ENCODE data around the gene ACTR5.
A peak's percentile ranks its signal among the peaks of the same experiment; 100 is the strongest.
"Not testable (repeated sequence)": the region's sequence is repeated elsewhere in the genome, so short reads cannot be mapped to it uniquely, and the experiment has no call there.

The ACTR5 gene

DNA sequence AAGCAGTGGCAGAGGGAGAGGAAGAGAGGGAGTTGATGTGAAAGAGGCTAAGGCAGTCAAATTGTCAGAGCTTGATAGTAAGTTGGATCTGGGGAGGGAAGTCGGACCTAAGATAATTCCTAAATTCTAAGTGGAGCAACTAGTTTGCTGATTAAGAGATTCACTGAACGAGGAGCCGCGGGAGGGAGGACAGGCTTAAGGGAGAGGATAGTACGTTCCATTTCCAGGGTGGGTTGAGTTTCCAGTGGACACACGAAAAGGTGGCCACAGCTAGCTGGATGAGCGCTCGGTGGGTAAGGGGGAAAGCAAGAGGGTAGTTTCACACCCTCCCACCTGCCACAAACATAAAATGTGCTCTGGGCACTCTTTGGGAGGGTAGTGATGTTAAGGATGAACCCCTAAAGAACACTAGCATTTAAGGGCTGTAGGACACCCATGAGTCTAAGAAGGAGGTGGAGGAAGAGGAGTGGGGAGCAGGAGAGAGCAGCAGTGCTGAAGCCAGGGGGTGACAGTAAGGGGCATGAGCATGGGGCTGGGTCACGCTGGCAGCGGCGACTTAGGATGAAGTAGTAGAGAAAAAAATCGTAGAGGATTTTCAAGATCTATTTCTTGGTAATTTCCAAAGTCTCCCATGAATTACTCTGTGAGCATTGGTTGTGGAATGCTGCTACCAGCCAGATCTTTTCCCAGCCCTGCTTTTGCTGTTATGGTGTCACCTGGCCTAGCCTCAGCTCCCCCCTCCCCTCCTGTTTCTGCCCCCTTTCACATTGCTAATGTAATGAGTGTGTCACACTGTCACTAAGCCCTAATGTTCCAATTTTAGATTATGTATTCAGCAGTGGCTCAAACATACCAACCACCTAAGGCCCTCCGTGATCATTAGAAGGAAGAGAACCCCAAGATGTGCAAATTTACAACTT is 21.4 kb downstream of the ACTR5 start:
- no peak for DNase-seq

DNA sequence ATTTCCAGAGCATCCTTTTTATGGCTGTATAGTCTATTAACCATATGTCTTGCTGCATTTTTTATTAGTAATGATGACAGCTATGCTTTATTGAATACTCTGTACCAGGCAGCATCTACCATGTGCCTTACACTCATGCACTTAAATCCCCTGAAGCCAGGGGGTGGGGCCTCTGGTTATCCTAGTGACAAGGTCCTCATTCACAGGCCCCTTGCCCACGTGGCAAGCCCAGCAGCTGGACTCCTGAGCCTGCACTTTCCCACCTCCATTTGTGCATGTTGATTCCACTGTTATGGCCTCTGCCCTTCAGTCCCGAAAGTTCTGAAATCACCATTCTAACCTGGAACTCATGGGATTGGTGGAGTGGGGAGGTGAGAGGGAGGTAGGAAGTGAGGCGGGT is 22.3 kb downstream of the ACTR5 start:
- DNase-seq: no peak

DNA sequence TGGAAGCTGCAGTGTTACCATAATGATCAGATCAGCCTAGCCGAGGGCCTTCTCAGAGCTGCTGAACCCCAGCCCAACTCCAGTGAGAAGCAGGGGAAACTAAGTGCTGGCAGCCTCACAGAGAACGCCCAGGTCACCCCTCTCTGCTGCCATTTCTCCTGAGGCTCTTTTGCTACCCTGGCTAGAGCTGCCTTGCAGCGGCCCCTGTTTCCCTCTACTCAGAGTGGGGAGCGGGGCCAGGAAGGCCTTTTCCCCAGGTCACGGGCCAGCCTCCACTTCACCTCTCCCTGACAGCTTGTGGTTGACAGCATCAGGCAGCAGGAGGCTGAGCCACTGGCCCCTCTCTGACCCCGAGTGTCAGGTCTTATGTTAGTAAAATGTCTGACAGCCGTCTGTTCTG is 22.7 kb downstream of the ACTR5 start:
- no peak for DNase-seq

DNA sequence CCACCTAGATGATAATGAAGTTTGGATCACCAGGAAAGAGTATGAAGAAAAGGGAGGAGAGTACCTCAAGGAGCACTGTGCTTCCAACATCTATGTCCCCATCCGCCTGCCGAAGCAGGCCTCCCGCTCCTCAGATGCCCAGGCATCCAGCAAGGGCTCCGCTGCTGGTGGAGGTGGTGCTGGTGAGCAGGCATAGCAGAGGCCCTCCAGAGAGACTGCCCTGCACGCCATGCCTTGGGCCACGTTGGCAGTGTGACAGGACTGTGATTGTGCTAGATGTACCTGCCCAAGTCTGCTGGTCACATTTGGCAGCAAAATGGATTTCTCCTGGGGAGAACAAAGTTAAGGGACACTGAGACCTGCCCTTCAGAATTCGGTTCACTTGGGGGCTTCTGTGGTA is 23.4 kb downstream of the ACTR5 start:
- DNase-seq: no peak

DNA sequence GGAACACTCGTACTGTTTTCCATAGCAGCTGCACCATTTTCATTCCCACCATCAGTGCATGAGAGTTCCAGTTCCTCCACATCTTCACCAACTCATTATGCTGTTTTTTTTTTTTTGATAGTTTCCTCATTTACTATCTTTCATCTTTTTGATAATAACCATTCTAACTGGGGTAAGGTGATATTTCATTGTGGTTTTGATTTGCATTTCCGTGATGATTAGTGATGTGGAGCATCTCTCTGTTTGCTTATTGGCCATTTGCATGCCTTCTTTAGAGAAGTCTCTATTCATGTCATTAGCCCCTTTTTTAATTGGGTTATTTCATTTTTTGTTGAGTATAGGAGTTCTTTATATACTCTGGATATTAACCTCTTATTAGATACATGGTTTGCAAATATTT is 25.9 kb downstream of the ACTR5 start:
- DNase-seq: no peak

DNA sequence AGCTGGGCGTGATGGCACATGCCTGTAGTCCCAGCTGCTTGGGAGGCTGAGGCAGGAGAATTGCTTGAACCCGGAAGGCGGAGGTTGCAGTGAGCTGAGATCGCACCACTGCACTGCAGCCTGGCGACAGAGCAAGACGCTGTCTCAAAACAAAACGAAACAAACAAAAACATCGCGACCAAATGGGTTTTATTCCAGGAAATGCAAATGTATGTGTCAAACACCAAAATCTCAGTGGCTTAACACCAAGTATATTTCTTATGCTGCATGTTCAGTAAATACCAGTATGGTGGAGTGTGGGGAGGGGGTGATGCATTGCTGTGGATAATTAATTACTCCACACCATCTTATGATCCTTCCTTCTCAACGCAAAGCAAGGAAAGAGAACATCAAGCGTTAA is 28.1 kb downstream of the ACTR5 start:
- DNase-seq: no peak

DNA sequence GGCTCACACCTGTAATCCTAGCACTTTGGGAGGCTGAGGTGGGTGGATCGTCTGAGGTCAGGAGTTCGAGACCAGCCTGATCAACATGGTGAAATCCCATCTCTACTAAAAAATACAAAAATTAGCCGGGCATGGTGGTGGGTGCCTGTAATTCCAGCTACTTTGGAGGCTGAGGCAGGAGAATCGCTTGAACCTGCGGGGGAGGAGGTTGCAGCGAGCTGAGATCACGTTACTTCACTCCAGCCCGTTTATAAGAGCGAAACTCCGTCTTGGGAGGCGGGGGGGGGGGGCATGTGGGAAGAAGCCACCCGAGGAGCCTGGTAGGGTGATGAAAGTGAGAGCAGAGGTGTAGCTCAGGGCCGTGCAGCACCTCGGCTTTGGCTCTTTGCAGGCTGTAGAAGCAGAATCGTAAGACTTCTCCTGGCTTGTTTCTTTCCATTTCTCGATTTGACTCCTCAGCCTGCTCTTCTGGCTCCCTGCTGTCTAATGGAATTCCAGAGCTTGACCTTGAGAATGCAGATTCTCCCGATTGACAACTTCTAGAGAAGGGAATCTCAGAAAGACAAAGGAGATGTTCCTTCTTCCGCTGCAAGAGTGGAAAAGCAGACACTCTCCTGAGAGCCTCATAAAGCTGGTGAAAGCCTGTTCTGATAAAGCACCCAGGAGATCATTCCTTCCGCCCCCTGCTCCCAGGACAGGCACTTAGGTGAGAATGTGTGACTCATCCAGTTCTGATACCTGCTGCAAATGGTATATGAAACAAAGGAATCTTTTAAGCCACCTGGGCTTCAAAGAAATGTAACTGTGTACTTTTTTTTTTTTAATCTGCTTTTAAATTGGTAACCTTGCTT is 31.2 kb downstream of the ACTR5 start:
- no peak for DNase-seq

DNA sequence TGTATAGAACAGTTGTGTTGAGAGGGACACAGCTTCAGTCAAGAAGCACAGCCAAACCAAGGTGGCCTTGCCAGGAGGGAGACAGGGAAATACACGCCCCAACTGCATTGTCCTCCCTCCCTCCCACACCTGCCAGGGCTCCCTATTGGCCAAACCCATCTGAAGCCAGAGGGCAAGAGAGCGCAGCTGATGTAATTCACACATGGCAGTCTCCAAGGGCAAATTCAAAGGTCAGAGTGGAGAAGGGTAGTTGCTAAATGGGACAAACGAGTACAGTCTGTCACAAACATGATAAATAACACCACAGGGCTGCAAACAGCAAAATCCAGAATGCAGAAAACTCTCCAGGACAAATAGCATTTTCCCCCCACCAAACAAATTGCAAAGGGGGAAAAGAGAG is 34.0 kb downstream of the ACTR5 start:
- no peak for DNase-seq

DNA sequence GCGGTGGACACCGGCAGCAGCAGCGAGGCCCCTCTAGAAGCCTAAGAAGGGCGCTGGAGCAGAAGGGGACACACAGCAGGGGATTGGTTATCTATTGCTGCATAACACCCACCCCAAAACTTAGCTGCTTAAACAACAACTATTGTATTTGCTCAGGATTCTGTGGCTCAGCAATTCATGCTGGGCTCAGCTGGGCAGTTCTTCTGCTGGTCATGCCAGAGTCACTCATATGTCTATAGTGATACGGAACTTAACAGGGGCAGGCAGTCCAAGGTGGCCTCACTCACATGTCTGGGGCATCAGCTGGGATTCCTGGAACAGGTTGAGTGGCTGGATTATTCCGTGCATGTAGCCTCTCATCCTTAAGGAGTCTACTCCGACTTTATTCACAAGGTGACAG is 39.6 kb downstream of the ACTR5 start:
- no peak for DNase-seq

DNA sequence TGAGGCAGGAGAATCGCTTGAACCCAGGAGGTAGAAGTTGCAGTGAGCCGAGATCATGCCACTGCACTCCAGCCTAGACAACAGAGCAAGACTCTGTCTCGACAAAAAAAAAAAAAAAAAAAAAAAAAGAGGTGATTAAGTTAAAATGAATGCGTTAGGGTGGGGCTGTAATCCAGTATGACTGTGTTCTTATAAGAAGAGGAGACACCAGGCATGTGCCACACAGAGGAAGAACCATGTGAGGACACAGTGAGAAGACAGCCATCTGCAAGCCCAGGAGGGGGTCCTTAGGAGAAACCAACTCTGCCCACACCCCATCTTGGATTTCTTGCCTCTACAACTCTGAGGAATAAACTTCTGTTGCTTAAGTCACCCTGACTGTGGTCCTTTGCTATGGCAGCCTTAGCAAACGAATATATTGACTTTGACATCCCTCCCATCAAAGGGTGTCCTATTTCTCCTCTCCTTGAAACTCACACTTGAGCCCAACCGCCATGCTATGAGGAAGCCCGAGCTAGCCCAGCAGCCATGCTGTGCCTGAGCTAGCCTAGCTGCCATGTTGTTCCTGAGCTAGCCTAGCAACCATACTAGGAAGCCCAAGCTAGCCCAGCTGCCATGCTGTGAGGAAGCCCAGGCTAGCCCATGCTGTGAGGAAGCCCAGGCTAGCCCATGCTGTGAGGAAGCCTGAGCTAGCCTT is 41.4 kb downstream of the ACTR5 start:
- DNase-seq: no peak

DNA sequence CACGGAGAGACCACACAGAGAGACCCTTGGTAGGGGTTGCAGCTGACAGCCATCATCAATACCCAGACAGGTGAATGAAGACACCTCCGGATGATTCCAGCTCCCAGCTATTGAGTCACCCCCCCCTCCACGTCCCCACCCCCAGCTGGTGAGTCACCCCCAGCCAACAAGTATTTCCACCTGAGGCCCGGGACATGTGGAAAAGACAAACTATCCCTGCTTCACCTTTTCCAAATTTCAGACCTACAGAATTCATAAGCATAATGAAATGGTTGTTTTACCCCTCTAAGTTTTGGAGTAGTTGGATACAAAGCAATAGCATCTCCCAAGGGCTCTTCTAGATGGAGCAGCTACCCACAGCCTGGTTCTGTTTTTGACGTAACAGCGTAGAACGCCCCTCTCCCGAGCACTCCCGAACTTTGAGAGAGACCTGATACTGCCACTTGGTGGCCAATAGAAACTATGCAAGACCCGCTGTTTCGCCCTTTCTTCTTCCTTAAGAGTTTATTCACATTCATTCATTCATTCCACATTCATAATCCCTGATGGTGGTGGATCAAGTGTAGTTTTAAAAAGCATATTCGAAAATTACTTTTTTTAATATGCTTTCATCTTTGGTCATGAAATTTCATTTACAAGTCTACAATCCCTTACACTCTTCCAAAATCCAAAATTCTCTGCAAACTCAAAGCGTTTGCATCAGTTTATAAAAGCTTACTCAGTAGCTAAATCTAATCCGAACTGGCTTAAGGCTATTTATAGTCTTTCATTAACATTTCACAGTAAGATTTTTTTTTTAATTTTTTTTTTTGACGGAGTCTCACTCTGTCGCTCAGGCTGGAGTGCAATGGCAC is 42.2 kb downstream of the ACTR5 start:
- no peak for DNase-seq

DNA sequence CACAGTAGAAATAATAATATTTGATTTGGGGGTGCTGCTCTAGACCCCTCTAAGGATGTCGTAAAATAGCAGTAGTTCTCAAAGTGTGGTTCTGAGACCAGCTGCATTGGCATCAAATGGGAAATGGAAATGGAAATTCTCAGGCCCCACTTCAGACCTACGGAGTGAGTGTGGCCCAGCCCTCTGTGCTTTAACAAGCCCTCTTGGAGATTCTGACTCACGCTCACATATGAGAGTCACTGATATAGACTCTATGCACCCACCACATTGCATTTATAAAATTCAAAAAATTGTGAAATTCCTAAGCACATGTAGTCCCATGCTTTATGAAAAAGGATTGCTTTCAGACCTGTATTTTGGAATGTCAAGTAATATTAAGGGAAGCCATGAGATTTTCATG is 43.0 kb downstream of the ACTR5 start:
- no peak for DNase-seq

DNA sequence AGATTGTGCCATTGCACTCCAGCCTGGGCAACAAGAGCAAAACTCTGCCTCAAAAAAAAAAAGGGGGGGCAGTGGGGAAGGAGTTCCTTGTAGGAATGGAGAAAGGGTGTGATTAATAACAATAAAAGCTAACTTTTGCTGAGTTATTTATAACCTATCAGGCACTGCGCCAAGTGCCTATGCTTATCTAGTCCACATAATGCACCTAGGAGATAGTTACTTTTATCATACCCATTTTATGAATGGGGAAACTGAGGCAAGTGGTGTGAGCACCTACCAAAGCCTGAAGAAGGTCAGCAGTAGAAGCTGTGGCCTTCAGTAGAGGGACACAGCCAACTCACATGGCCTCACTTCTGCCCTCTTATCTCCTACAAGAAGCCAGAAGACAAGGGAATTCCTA is 43.7 kb downstream of the ACTR5 start:
- DNase-seq: no peak

DNA sequence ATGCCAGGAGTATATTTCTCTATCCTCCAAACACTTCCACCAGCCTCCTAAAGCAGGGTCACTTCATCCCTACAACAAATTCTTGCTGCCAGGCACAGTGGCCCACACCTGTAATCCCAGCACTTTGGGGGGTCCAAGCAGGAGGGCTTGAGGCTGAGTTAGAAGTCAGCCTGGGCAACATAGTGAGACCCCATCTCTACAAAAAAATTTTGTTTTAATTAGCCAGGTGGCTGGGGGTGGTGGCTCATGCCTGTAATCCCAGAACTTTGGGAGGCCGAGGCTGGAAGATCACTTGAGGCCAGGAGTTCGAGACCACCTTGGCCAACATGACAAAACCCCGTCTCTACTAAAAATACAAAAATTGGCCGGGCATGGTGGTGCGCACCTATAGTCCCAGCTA is 45.8 kb downstream of the ACTR5 start:
- DNase-seq: not testable (repeated sequence)

DNA sequence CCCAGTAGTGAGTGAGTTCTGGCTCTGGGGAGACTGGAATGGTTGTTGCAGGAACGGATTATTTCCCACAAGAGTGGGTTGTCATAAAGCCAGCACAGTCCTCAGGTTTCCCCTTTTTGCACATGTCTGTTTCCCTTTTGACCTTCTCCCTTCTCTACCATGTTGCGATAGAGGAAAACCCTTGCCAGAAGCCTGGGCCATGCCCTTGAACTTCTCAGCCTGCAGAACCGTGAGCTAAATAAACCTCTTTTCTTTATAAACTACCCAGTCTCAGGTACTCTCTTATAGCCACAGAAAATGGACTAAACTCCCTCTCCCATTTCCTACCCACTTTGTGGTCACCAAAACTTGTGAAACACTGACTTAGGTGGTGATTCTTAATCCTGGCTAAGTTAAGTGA is 50.0 kb downstream of the ACTR5 start:
- no peak for DNase-seq

DNA sequence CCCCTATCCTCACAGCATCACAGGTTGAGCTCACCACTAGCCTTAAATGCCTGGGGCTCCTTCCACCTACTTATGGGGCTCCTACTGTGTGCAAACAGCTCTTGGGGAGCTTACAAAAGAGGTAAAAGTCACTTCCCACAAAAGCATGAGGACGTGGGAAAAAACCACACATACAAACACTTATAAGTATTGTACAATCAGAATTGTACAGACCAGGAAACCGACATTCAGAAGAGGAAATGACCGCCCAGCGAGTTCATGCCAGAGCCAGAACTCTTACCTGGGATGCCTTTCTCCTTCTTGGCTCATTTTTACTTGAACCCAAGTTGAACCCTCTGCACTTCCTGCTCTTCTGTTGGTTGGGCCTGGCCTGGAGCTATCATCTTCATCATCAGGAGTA is 50.9 kb downstream of the ACTR5 start:
- no peak for DNase-seq

DNA sequence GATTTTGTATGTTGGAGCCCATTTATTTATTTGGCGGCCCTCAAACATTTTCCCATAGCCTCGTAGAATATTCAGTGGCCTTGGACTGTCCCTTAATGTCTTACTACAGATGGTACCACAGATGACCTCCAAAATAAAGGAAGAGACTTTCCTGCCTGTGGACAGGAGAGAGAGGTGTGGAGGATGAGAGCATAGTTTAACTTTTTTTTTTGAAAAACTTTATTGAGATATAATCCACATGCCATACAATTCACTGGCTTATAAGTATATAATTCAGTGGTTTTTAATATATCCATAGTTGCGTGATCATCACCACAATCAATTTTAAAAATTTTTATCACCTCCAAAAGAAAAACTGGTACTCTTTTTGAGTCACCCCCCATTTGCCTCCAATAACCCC is 52.6 kb downstream of the ACTR5 start:
- DNase-seq: no peak

DNA sequence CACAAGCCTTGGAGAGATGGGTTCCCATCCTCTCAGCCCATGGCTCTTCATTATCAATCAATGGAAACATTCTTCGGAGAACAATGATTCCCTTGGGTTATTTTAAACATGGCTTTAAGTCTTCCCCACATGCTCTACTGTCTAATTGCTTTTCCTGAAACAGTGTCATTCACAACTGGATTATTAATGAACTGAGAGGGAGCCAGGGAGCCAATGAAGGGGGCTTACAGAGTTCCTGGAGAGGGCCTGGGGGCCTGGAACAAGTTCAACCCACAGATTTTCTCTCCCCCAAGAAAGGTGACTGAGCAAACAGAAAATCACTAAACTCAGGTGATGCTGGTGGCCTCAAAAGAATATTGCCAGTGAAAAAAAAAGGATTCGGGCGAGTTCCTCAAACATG is 56.0 kb downstream of the ACTR5 start:
- no peak for DNase-seq

DNA sequence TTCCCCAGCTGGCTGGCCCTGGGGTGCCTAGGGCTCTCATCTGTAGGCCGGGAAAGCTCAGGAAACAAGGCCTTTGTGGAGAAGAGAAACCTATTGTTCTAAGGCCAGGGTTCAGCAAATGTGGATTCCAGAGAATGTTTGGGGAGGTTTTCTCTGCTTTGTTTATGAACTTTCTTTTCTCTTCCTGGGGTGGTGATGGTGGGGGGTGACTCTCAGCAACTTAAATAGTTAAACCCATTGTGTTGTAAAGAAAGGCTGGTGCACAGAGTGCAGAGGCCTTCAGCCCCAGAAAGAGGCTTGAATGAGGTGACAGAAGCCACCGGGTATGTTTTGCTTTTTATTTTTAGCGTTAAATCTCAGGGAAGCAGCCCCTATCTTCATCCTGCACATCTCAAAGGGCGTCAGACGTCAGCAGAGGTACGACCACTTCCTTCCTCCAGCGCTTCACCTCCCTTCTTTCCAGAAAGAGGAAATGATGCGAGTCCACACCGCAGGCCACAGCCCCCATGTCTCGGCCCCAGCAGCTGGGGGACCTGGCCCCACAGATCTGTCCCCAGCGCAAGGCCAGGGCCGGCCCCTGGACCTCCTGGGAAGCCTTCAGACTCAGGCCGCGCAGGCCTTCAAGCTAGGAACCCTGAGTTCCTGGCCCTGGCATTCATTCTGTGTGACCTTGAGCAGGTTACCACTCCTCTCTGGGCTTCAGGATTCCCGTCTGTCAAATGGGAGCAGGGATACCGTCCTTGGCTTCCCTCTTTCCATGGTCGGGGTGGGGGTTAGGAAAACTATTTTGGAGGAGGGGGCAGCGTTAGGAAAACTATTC is 56.6 kb downstream of the ACTR5 start:
- peak; percentile 67 for DNase-seq

DNA sequence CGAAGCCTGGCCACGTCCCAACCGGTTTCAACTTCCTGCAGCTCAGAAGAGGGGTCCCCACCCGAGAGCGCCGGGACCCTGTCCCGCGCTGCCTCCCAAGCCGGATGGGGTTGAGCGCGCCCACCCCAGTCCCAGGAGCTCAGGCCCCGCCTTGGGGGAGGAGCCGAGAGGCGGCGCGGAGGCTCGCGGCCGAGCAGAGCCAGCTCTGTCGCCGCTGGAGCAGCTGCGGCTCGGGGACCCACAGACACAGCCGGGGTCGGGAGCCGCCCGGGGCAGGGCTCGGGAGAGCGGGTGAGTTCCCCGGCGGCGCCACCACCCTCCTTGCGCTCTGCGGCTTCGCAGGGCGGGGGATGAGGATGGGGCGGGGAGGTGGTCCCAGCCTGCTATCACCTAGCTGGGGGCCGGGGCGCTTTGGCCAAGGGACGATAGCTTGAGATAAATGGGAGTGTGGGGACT is 57.3 kb downstream of the ACTR5 start, which contains the start of gene PPP1R16B:
Gene PPP1R16B (plus strand): TSS at position 196 of the 456 bp plus-strand sequence. CDS start 30,229 bp downstream, outside the sequence.
- peak; percentile 70 for DNase-seq

All from activated CD4-positive, alpha-beta T cell treated with anti-CD3 and anti-CD28 coated beads, Interleukin-2, amount 50 U/mL, for 1 hour (primary cell).